H1 (cell line): Measurements from ENCODE around the gene NXPH1. TPM values are rescaled to one million over a fixed set of nuclear protein-coding genes. Genes with fewer than 3 reads are reported as not detected.

Experiments
- CBX8 ChIP-seq: fragments of 300-800, 300-1000 bp; sonication (generic); IDR thresholded peaks from 2 replicates; pipeline ENCODE4 v1.7.1; 2016; ENCODE audit warnings: low read depth, low read length, borderline replicate concordance
- JUN ChIP-seq: IDR thresholded peaks from 2 replicates; pipeline ENCODE4 v1.6.1; 2011; ENCODE audit warnings: low read depth, mild to moderate bottlenecking, improper control_type of control experiment, low read length
- JUND ChIP-seq: IDR thresholded peaks from 2 replicates; pipeline ENCODE4 v1.6.1; 2011; ENCODE audit warnings: mild to moderate bottlenecking, improper control_type of control experiment, low read length
- SIRT6 ChIP-seq: IDR thresholded peaks from one replicate; pipeline ENCODE4 v1.7.1; 2012; ENCODE audit warnings: low read length, inconsistent platforms
- polyA plus RNA-seq, 7 experiments: library from polyadenylated mRNA; depleted of rRNA in 3 of 7; stranded (reverse) in 5 of 7; unstranded in 2 of 7; fragments of >200 nt in 5 of 7; fragments of 200-250 nt in 2 of 7; gene quantifications; 1 replicate in 5 of 7; 2 replicates in 1 of 7; 4 replicates in 1 of 7; pipeline versions ENCODE4 v1.2.1 to v1.2.3, GENCODE V29; 2011 to 2013; ENCODE audit warnings: missing spikeins in 2 of 7, mixed read lengths in 2 of 7
- total RNA-seq: library from RNA; stranded (reverse); fragmentation: NEBNext Ultra II Directional; extraction: Animal tissue kit (Norgen Biotek cat#: 25700); gene quantifications from 2 replicates; pipeline ENCODE4 v1.2.1, GENCODE V29; 2021

NXPH1 gene
- total and polyA plus RNA-seq, 2 of the 8 experiments (the other 6 are each of a cell fraction or from before 2014, with no cell fraction given), result 0.14 to 1.0 TPM

GRCh38 chr7:8781166-8781565 lies 347.8 kb downstream of the NXPH1 start (continued):
- TF ChIP-seq JUN, result no peak
- TF ChIP-seq JUND, result no peak
- no peak for TF ChIP-seq SIRT6
- TF ChIP-seq CBX8, result no peak
